A549 (cell line): ENCODE results near the gene TUB. TPM values are rescaled to one million over a fixed set of nuclear protein-coding genes. Genes with fewer than 3 reads are reported as not detected.

Experiments used
- ATAC-seq, 2 experiments: fragments of 200-7000 bp in 1 of 2; fragments of >200 bp in 1 of 2; cut with Nextera tagmentation in 1 of 2; cut with Tn5 transposase in 1 of 2; 3 replicates each; pipeline versions ENCODE4 v1.8.0 to v1.9.1; 2018 to 2020; ENCODE audit warnings: mild to moderate bottlenecking in 1 of 2, moderate library complexity in 1 of 2
- CTCF ChIA-PET: fragments of 300-600 bp; sonication (Branson Sonifier 250); formaldehyde crosslinking; extraction: SDS; loops from one replicate; lab custom pipeline; 2021; ENCODE audit warnings: antibody characterized with exemption, inconsistent platforms; lab: Yijun Ruan, JAX
- POLR2A ChIA-PET: fragments of 350-600 bp; formaldehyde crosslinking; extraction: SDS; loops from one replicate; lab custom pipeline; 2021; ENCODE audit warnings: antibody characterized with exemption, inconsistent platforms; lab: Yijun Ruan, JAX
- DNase-seq, 2 experiments: peaks; one replicate each; pipeline versions ENCODE4 v3.0.0 to v3.0.0-alpha.2; 2011 to 2016; ENCODE audit warnings: low read depth in 1 of 2, low spot score in 1 of 2
- FAIRE-seq: peaks from 2 replicates; lab custom pipeline; 2011; peaks lifted over from hg19 to GRCh38; lab: Jason Lieb, UNC
- H3K27ac ChIP-seq, 2 experiments: fragments of >200 bp; sonication (Bioruptor Twin); formaldehyde crosslinking; 3 replicates each; pipeline ENCODE4 v1.5.1; 2016 to 2017
- H3K4me1 ChIP-seq: fragments of >200 bp; sonication (Bioruptor Twin); formaldehyde crosslinking; 3 replicates; pipeline ENCODE4 v1.6.1; 2016
- H3K4me2 ChIP-seq: fragments of >200 bp; sonication (Bioruptor Twin); formaldehyde crosslinking; 3 replicates; pipeline ENCODE4 v1.6.1; 2016
- H3K4me3 ChIP-seq: fragments of >200 bp; sonication (Bioruptor Twin); formaldehyde crosslinking; 3 replicates; pipeline ENCODE4 v1.5.1; 2016
- H3K9me3 ChIP-seq: fragments of >200 bp; sonication (Bioruptor Twin); formaldehyde crosslinking; 3 replicates; pipeline ENCODE4 v1.6.1; 2016
- BCL3 ChIP-seq: fragments of >200 bp; sonication (Bioruptor Twin); formaldehyde crosslinking; IDR thresholded peaks from 3 replicates; pipeline ENCODE4 v1.6.1; 2016
- CBX2 ChIP-seq: fragments of 200-600 bp; sonication (generic); IDR thresholded peaks from 2 replicates; pipeline ENCODE4 v1.6.1; 2016; ENCODE audit warnings: low read depth, mild to moderate bottlenecking, borderline replicate concordance
- CHD4 ChIP-seq: fragments of 200-600 bp; sonication (generic); IDR thresholded peaks from 2 replicates; pipeline ENCODE4 v1.6.1; 2016; ENCODE audit warnings: antibody characterized with exemption, mild to moderate bottlenecking, borderline replicate concordance
- ELK1 ChIP-seq: fragments of 150-350 bp; IDR thresholded peaks from 2 replicates; pipeline ENCODE4 v1.6.1; 2014; ENCODE audit warnings: low read depth, mild to moderate bottlenecking, low read length
- FOSB ChIP-seq: fragments of 250-450 bp; sonication (Bioruptor Pico); IDR thresholded peaks from 2 replicates; pipeline ENCODE4 v1.5.0; 2020; ENCODE audit warnings: mild to moderate bottlenecking, moderate library complexity
- HES2 ChIP-seq: fragments of >200 bp; sonication (Bioruptor Twin); formaldehyde crosslinking; IDR thresholded peaks from 2 replicates; pipeline ENCODE4 v1.6.1; 2016
- HOXB13 ChIP-seq: fragments of 250-450 bp; sonication (Bioruptor Pico); IDR thresholded peaks from 2 replicates; pipeline ENCODE4 v1.5.0; 2020; ENCODE audit warnings: low read depth, mild to moderate bottlenecking, moderate library complexity
- HOXB5 ChIP-seq: fragments of 250-450 bp; sonication (Bioruptor Pico); IDR thresholded peaks from 2 replicates; pipeline ENCODE4 v1.5.0; 2020; ENCODE audit warnings: mild to moderate bottlenecking, moderate library complexity
- MAFK ChIP-seq: fragments of 450-650 bp; IDR thresholded peaks from 2 replicates; pipeline ENCODE4 v1.6.1; 2014; ENCODE audit not compliant: partially characterized antibody
- MAX ChIP-seq: IDR thresholded peaks from 2 replicates; pipeline ENCODE4 v1.6.1; 2012
- MAZ ChIP-seq: fragments of 150-350 bp; IDR thresholded peaks from 2 replicates; pipeline ENCODE4 v1.6.1; 2014; ENCODE audit warnings: antibody characterized with exemption, low read depth, low read length, borderline replicate concordance
- POLR2A ChIP-seq: IDR thresholded peaks from 2 replicates; pipeline ENCODE4 v1.6.1; 2012; ENCODE audit warnings: mild to moderate bottlenecking, low read length
- REST ChIP-seq: fragments of 200-600 bp; sonication (generic); IDR thresholded peaks from 2 replicates; pipeline ENCODE4 v1.6.1; 2016; ENCODE audit warnings: antibody characterized with exemption, mild to moderate bottlenecking, moderate library complexity
- RNF2 ChIP-seq: fragments of 200-600 bp; sonication (generic); IDR thresholded peaks from 2 replicates; pipeline ENCODE4 v1.6.1; 2016; ENCODE audit warnings: low read depth, mild to moderate bottlenecking, antibody characterized with exemption, moderate library complexity, borderline replicate concordance
- USF2 ChIP-seq: fragments of 450-650 bp; IDR thresholded peaks from 2 replicates; pipeline ENCODE4 v1.6.1; 2014; ENCODE audit warnings: antibody characterized with exemption
- ZSCAN20 ChIP-seq: fragments of 250-450 bp; sonication (Bioruptor Pico); IDR thresholded peaks from 2 replicates; pipeline ENCODE4 v1.8.0; 2022; ENCODE audit warnings: mild to moderate bottlenecking, moderate library complexity
- WGBS: methylation state at CpG from one replicate; pipeline ENCODE4 v1.1.6; 2017; ENCODE audit errors: missing lambda C conversion rate; 5-methylcytosine and 5-hydroxymethylcytosine counted together
- polyA plus RNA-seq, 4 experiments: library from polyadenylated mRNA; depleted of rRNA in 3 of 4; stranded (reverse); fragments of >200 nt; fragmentation: RNase III in 1 of 4; extraction: RNeasy Plus Mini Kit Qiagen cat#74134 plus additional on column Dnase treatment in 1 of 4; gene quantifications; 2 replicates in 3 of 4; 3 replicates in 1 of 4; pipeline ENCODE4 v1.2.3, GENCODE V29; 2011 to 2017

Gene TUB
- polyA plus RNA-seq, 2 of the 4 experiments (the other 2 are of a cell fraction) = 11.3 to 13.2 TPM

- H3K27ac ChIP-seq = no peak overlapping the region
- TF ChIP-seq MAFK (peak; percentile 7), HES2 (no peak)
- WGBS = 63% methylated on average over 10 of the region's 10 CpGs
- FAIRE-seq (no peak), ATAC-seq (no peak), DNase-seq (no peak)
- no peak overlapping the region for H3K4me2 ChIP-seq
- no peaks in the 10 kb centered on the region for H3K4me1 ChIP-seq
- H3K4me3 ChIP-seq = no peak overlapping the region
- ChIA-PET POLR2A (no interaction called here), CTCF (interaction anchor here (1.1 to 9.8 kb wide), 3 partner anchors 25 to 40 kb away, joined by 4 to 57 read pairs (median 6); no protein-coding TSS in a partner anchor)
- H3K9me3 ChIP-seq = no peaks in the 10 kb centered on the region
Observed at GRCh38 chr11:8059571-8060011, 21.4 kb upstream of the TUB start.

- CTCF ChIA-PET = interaction anchor here (1.4 to 9.8 kb wide), 3 partner anchors 26 to 73 kb away, joined by 3 to 57 read pairs (median 6); partner anchors contain the start of gene EIF3F
- TF ChIP-seq MAZ = no peak
- no peak for TF ChIP-seq BCL3
- TF ChIP-seq POLR2A = no peak
- TF ChIP-seq CHD4 = no peak
- TF ChIP-seq MAX = no peak
- TF ChIP-seq RNF2 = no peak
- no peak for TF ChIP-seq REST
- no peak for TF ChIP-seq HOXB13 (CRISPR knock-in tag)
- TF ChIP-seq CBX2 = no peak
- no peak for TF ChIP-seq ELK1
- no peak for ATAC-seq
- H3K9me3 ChIP-seq = no peaks in the 10 kb centered on the region
- POLR2A ChIA-PET = no interaction called here
- WGBS = 54% methylated on average over 3 of the region's 3 CpGs
- H3K4me1 ChIP-seq = no peaks in the 10 kb centered on the region
- FAIRE-seq = no peak
- H3K4me2 ChIP-seq = no peak overlapping the region
- no peak for DNase-seq
- H3K4me3 ChIP-seq = no peak overlapping the region
- H3K27ac ChIP-seq = no peak overlapping the region
Observed at GRCh38 chr11:8060146-8060719, 20.8 kb upstream of the TUB start.

- 78% methylated on average over 11 of the region's 12 CpGs for WGBS
- no peaks in the 10 kb centered on the region for H3K4me1 ChIP-seq
- H3K4me3 ChIP-seq = no peak overlapping the region
- H3K9me3 ChIP-seq = no peaks in the 10 kb centered on the region
- DNase-seq (no peak), FAIRE-seq (no peak)
- no peak overlapping the region for H3K4me2 ChIP-seq
- no peak overlapping the region for H3K27ac ChIP-seq
- POLR2A ChIA-PET = no interaction called here
- CTCF ChIA-PET = interaction anchor here (1.1 to 9.8 kb wide), 3 partner anchors 26 to 74 kb away, joined by 3 to 57 read pairs (median 5); partner anchors contain the start of gene EIF3F
- TF ChIP-seq ZSCAN20 (CRISPR knock-in tag) = no peak
- no peak for TF ChIP-seq USF2
- TF ChIP-seq FOSB (CRISPR knock-in tag) = no peak
- no peak for TF ChIP-seq MAX
- TF ChIP-seq HOXB5 = no peak
- TF ChIP-seq, all 56 proteins: peak for 0
- ATAC-seq = no peak
Observed at GRCh38 chr11:8060801-8061554, 20.0 kb upstream of the TUB start.
